ENCODE results near the gene PSMB10.

GRCh38 chr16:67936880-67937605 is 393 bp upstream of the PSMB10 start:
- no peak for TF ChIP-seq POLR2A (IDR thresholded peaks at IDR 0.05)
- no peak for TF ChIP-seq CTCF (IDR thresholded peaks at IDR 0.05)

All from body of pancreas (tissue), 4 donors.